Mesenchymal stem cell (in vitro differentiated cells and primary cell): ENCODE results near the gene GCK. TPM values are rescaled to one million over a fixed set of nuclear protein-coding genes. Genes with fewer than 3 reads are reported as not detected.

Experiments used
- DNase-seq: peaks from one replicate; pipeline ENCODE4 v3.0.0-alpha.2; 2013
- H2AFZ ChIP-seq: one replicate; pipeline ENCODE4 v1.6.1; 2013; ENCODE audit warnings: low read depth, mild to moderate bottlenecking, control low read depth, inconsistent platforms, low read length, moderate library complexity
- H2AK5ac ChIP-seq: 2 replicates; pipeline ENCODE4 v1.6.1; 2013; ENCODE audit warnings: low read length, moderate library complexity, mild to moderate bottlenecking, inconsistent platforms; ENCODE audit not compliant: severe bottlenecking
- H2BK120ac ChIP-seq: one replicate; pipeline ENCODE4 v1.6.1; 2013; ENCODE audit warnings: low read depth, mild to moderate bottlenecking, inconsistent platforms, low read length, moderate library complexity
- H2BK12ac ChIP-seq, 2 experiments: one replicate each; pipeline ENCODE4 v1.6.1; 2013; ENCODE audit warnings: inconsistent platforms in 2 of 2, low read length in 2 of 2, mild to moderate bottlenecking in 2 of 2, moderate library complexity in 2 of 2, control low read depth in 1 of 2
- H2BK15ac ChIP-seq: one replicate; pipeline ENCODE4 v1.6.1; 2013; ENCODE audit warnings: mild to moderate bottlenecking, low read depth, inconsistent platforms; ENCODE audit not compliant: poor library complexity, severe bottlenecking
- H2BK5ac ChIP-seq: 2 replicates; pipeline ENCODE4 v1.6.1; 2013; ENCODE audit warnings: low read depth, mild to moderate bottlenecking, low read length, control low read depth, inconsistent platforms; ENCODE audit not compliant: poor library complexity, severe bottlenecking
- H3K14ac ChIP-seq, 2 experiments: one replicate each; pipeline ENCODE4 v1.6.1; 2013; ENCODE audit warnings: inconsistent platforms in 2 of 2, low read length in 2 of 2, control low read depth in 1 of 2, mild to moderate bottlenecking in 1 of 2, moderate library complexity in 1 of 2
- H3K18ac ChIP-seq, 2 experiments: one replicate each; pipeline ENCODE4 v1.6.1; 2013; ENCODE audit warnings: inconsistent platforms in 2 of 2, low read length in 2 of 2, control low read depth in 1 of 2, low read depth in 1 of 2, mild to moderate bottlenecking in 1 of 2
- H3K23ac ChIP-seq, 2 experiments: one replicate each; pipeline ENCODE4 v1.6.1; 2013; ENCODE audit warnings: inconsistent platforms in 2 of 2, low read length in 2 of 2, mild to moderate bottlenecking in 2 of 2, moderate library complexity in 2 of 2, control low read depth in 1 of 2
- H3K27ac ChIP-seq: 2 replicates; pipeline ENCODE4 v1.5.1; 2013; ENCODE audit warnings: mild to moderate bottlenecking, moderate library complexity, low read length, control low read depth, inconsistent platforms; ENCODE audit not compliant: poor library complexity, severe bottlenecking
- H3K27me3 ChIP-seq, 2 experiments: 2 replicates each; pipeline versions ENCODE4 v1.6.1 to v1.7.0; 2013; ENCODE audit warnings: low read length in 2 of 2, mild to moderate bottlenecking in 2 of 2, moderate library complexity in 2 of 2, control low read depth in 1 of 2, inconsistent platforms in 1 of 2; ENCODE audit not compliant: control insufficient read depth in 1 of 2, insufficient read depth in 1 of 2
- H3K36me3 ChIP-seq, 2 experiments: 2 replicates each; pipeline versions ENCODE4 v1.6.1 to v1.7.0; 2013; ENCODE audit warnings: low read length in 2 of 2, control low read depth in 1 of 2, inconsistent platforms in 1 of 2, low read depth in 1 of 2, mild to moderate bottlenecking in 1 of 2; ENCODE audit not compliant: insufficient read depth in 2 of 2, control insufficient read depth in 1 of 2
- H3K4ac ChIP-seq, 2 experiments: one replicate each; pipeline ENCODE4 v1.6.1; 2013; ENCODE audit warnings: inconsistent platforms in 2 of 2, low read length in 2 of 2, mild to moderate bottlenecking in 2 of 2, moderate library complexity in 2 of 2, control low read depth in 1 of 2, low read depth in 1 of 2
- H3K4me1 ChIP-seq: 2 replicates; pipeline ENCODE4 v1.6.1; 2013; ENCODE audit warnings: low read depth, low read length, control low read depth; ENCODE audit not compliant: control insufficient read depth, insufficient read depth
- H3K4me2 ChIP-seq: 2 replicates; pipeline ENCODE4 v1.6.1; 2013; ENCODE audit warnings: low read length, mild to moderate bottlenecking, inconsistent platforms; ENCODE audit not compliant: poor library complexity, severe bottlenecking
- H3K4me3 ChIP-seq, 2 experiments: 2 replicates each; pipeline versions ENCODE4 v1.5.1 to v1.7.0; 2013; ENCODE audit warnings: low read length in 2 of 2, mild to moderate bottlenecking in 2 of 2, control low read depth in 1 of 2, low read depth in 1 of 2; ENCODE audit not compliant: insufficient read depth in 1 of 2
- H3K79me1 ChIP-seq: replicated peaks from 2 replicates; pipeline ENCODE4 v1.6.1; 2013; ENCODE audit warnings: mild to moderate bottlenecking, control low read depth, low read length, inconsistent platforms; ENCODE audit not compliant: poor library complexity, severe bottlenecking
- H3K9ac ChIP-seq: 2 replicates; pipeline ENCODE4 v1.7.0; 2013; ENCODE audit warnings: mild to moderate bottlenecking, low read length, moderate library complexity
- H3K9me3 ChIP-seq: 2 replicates; pipeline ENCODE4 v1.7.0; 2013; ENCODE audit warnings: mild to moderate bottlenecking, low read length; ENCODE audit not compliant: control insufficient read depth
- H4K8ac ChIP-seq: one replicate; pipeline ENCODE4 v1.6.1; 2013; ENCODE audit warnings: inconsistent platforms, mild to moderate bottlenecking, low read length, moderate library complexity
- H4K91ac ChIP-seq: one replicate; pipeline ENCODE4 v1.6.1; 2013; ENCODE audit warnings: mild to moderate bottlenecking, low read length, inconsistent platforms
- WGBS: methylation state at CpG from one replicate; pipeline ENCODE4 v1.1.7; 2013; ENCODE audit warnings: mixed read lengths; 5-methylcytosine and 5-hydroxymethylcytosine counted together
- polyA plus RNA-seq, 2 experiments: library from polyadenylated mRNA; stranded (reverse); fragments of 200-250 nt; gene quantifications; one replicate each; pipeline ENCODE4 v1.2.3, GENCODE V29; 2013

The GCK gene
- 0.06 TPM for polyA plus RNA-seq (2013, experiment 1 of 2)
- 0.10 TPM for polyA plus RNA-seq (2013, experiment 2 of 2)

DNA sequence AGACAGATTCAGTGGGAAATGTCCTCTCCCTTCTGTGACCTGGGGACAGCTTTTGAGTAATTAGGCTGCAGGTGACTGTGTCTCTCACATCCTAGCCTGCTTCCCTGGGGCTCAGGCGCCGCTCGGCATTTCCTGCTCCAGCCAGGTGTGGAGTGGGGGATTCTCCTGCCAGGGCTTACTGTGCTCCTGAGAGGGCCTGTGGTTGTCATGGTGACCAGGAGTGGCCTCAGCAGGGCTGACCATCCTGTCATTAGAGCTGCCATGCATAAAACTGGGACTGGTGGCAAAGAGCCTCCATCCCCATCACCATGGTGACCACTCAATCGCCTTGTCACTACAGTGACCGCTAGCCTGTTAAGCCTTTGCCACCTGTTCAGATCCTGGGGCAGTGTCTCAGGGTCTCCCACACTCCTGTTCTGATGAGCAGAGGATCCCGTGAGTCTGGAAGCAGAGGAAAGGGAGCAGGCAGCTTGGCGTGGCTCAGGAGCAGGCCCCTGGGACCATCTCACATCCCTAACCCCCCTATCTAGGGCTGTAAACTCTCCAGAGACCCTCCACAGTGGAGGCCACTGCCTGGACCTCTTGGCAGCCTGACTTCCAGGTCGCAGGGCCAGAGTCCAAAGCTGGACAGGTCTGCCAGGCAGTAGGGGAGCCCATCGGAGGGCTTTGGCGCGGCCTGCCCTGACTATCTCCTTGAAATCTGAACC, at the start of gene GCK:
TSS of gene GCK (minus strand) at position 154 of the 707 bp plus-strand sequence. CDS start 486 bp downstream, outside the sequence.
- Histone ChIP-seq H2AK5ac (peak within 1 kb of the TSS; percentile 33), H4K91ac (no peak within 1 kb of the TSS), H3K4me2 (no peak within 1 kb of the TSS), H4K8ac (no peak within 1 kb of the TSS), H3K14ac (no peak within 1 kb of the TSS), H3K4ac (no peak within 1 kb of the TSS), H3K27me3 (peaks cover 0 to 4% of the 10 kb centered on the region in 2 experiments), H2AFZ (no peak within 1 kb of the TSS), H3K4me1 (peaks cover 35% of the 10 kb centered on the region), H3K9me3 (no peaks in the 10 kb centered on the region), H3K18ac (no peak within 1 kb of the TSS), H3K9ac (no peak within 1 kb of the TSS), H3K23ac (no peak within 1 kb of the TSS), H3K27ac (no peak within 1 kb of the TSS), H2BK5ac (no peak within 1 kb of the TSS), H2BK12ac (no peak within 1 kb of the TSS), H3K79me1 (no peaks in the 10 kb centered on the region), H2BK15ac (no peak within 1 kb of the TSS), H3K36me3 (no peaks in the 10 kb centered on the region), H2BK120ac (no peak within 1 kb of the TSS), H3K4me3 (no peak within 1 kb of the TSS)
- no peak for DNase-seq
- WGBS: 93% methylated on average over 11 of the region's 11 CpGs

DNA sequence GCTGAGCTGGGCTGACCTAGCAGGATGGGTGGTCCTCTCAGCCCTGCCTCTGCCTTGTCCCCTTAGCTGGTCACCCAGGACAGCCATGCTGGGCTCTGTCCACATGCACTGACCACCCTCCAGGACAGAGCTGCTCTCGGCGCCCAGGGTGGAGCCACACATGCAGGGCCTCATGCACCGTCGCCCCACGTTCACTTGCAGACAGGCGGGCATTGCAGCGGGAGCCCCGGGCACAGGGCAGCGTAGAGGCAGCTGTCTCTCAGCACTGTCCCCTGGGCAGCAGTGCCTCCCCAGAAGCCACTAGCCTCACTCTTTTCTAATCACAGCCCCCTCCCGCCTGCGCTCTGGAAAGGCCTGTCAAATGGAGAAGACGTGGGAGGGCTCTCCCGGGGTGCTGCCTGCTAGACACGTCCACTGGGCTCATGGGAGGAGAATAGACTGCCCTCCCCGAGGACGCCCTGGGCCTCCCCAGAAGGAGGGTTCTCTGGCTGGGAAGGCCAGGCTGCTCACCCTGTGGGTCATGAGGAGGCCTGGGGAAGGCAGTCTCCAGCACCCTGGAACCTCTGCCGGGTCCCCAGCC, 49.0 kb upstream of the GCK start:
- no peaks in the 10 kb centered on the region for H3K9me3 ChIP-seq
- H2AK5ac ChIP-seq: no peak overlapping the region
- H3K18ac ChIP-seq: no peak overlapping the region
- no peaks in the 10 kb centered on the region for H3K79me1 ChIP-seq
- no peak overlapping the region for H2BK15ac ChIP-seq
- H3K14ac ChIP-seq: no peak overlapping the region
- no peak overlapping the region for H3K4me3 ChIP-seq
- H2BK120ac ChIP-seq: no peak overlapping the region
- no peak overlapping the region for H3K4ac ChIP-seq
- H3K23ac ChIP-seq: no peak overlapping the region
- H3K27me3 ChIP-seq: peaks cover 12 to 52% of the 10 kb centered on the region in 2 experiments
- no peaks in the 10 kb centered on the region for H3K36me3 ChIP-seq
- H2AFZ ChIP-seq: no peak overlapping the region
- H2BK12ac ChIP-seq: no peak overlapping the region
- H3K4me1 ChIP-seq: peaks cover 6% of the 10 kb centered on the region
- no peak overlapping the region for H3K4me2 ChIP-seq
- no peak overlapping the region for H3K27ac ChIP-seq
- WGBS: 82% methylated on average over 17 of the region's 17 CpGs
- H4K91ac ChIP-seq: no peak overlapping the region
- H2BK5ac ChIP-seq: no peak overlapping the region
- H4K8ac ChIP-seq: no peak overlapping the region
- no peak for DNase-seq
- no peak overlapping the region for H3K9ac ChIP-seq

DNA sequence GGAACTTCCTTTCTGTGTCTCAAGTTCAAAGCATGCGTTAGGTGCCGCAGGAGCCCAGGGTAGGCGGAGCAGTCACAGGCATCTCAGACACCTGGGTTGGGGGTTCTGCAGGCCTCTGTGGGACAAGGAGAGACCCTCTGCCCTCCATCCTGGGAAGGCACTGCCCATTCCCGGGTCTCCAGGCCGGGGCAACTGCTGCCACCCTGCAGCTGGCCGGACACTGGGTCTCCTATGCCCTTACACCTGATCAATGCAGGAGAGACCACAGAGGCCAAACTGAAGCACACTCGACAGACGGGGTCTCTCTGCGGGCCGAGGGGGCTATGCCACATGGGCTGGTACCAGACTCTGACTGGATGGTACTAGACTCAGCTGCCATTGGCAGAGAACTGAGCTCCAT, 48.5 kb upstream of the GCK start:
- Histone ChIP-seq H3K79me1 (no peaks in the 10 kb centered on the region), H3K14ac (no peak overlapping the region), H3K9me3 (no peaks in the 10 kb centered on the region), H4K91ac (no peak overlapping the region), H3K4me2 (no peak overlapping the region), H2BK12ac (no peak overlapping the region), H3K4ac (no peak overlapping the region), H3K4me3 (no peak overlapping the region), H3K36me3 (no peaks in the 10 kb centered on the region), H3K27me3 (peaks cover 15 to 57% of the 10 kb centered on the region in 2 experiments), H2AFZ (no peak overlapping the region), H3K27ac (no peak overlapping the region), H3K23ac (no peak overlapping the region), H3K18ac (no peak overlapping the region), H2BK15ac (no peak overlapping the region), H2BK5ac (no peak overlapping the region), H3K9ac (no peak overlapping the region), H3K4me1 (peaks cover 6% of the 10 kb centered on the region), H4K8ac (no peak overlapping the region), H2BK120ac (no peak overlapping the region), H2AK5ac (no peak overlapping the region)
- no peak for DNase-seq
- WGBS: 82% methylated on average over 10 of the region's 10 CpGs

DNA sequence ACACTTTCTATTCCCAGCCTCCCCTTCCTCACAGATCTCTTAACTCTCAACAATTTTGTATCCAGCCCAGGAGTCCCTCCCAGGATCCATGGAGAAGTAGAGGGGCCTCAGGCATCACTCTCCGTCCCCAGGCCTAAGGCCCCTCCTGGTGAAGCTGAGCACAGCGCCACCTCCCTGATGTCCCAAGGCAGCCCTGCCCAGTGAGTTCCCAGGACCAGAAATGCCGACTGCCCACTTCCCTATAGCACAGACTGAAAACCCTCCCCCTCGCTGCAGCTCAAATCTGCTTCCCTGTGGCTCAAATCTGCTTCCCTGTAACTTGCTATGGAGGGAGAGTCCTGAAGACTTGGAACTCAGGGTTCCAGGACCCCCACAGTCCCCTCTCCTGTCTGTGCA, 47.1 kb upstream of the GCK start:
- Histone ChIP-seq H3K27me3 (peaks cover 16 to 56% of the 10 kb centered on the region in 2 experiments), H3K27ac (no peak overlapping the region), H2BK120ac (no peak overlapping the region), H4K8ac (no peak overlapping the region), H2AFZ (no peak overlapping the region), H3K4me1 (peaks cover 5% of the 10 kb centered on the region), H3K4me2 (no peak overlapping the region), H4K91ac (no peak overlapping the region), H3K4me3 (no peak overlapping the region), H2BK5ac (no peak overlapping the region), H3K79me1 (no peaks in the 10 kb centered on the region), H3K14ac (no peak overlapping the region), H2BK12ac (no peak overlapping the region), H3K4ac (no peak overlapping the region), H3K9ac (no peak overlapping the region), H3K9me3 (no peaks in the 10 kb centered on the region), H3K23ac (no peak overlapping the region), H2BK15ac (no peak overlapping the region), H3K18ac (no peak overlapping the region), H2AK5ac (no peak overlapping the region), H3K36me3 (no peaks in the 10 kb centered on the region)
- WGBS: 68% methylated on average over 4 of the region's 4 CpGs
- DNase-seq: no peak
